NCI-H69 (cell line): Measurements from ENCODE around the gene IGSF9.
A peak's percentile ranks its signal among the peaks of the same experiment; 100 is the strongest.

Source experiments
- DNase-seq: peaks from one replicate; lab custom pipeline; 2025; lab: John Stamatoyannopoulos, UW

Gene IGSF9

GRCh38 chr1:159974350-159974965, 29.0 kb upstream of the IGSF9 start:
- no peak for DNase-seq

- no peak for DNase-seq
Measured at GRCh38 chr1:159973350-159973940, 28.0 kb upstream of the IGSF9 start.

GRCh38 chr1:159972443-159973205, 27.2 kb upstream of the IGSF9 start:
- DNase-seq: no peak

- no peak for DNase-seq
Measured at GRCh38 chr1:159970932-159971342, 25.5 kb upstream of the IGSF9 start.

GRCh38 chr1:159968901-159969300, 23.5 kb upstream of the IGSF9 start:
- no peak for DNase-seq

GRCh38 chr1:159965263-159965662, 19.9 kb upstream of the IGSF9 start:
- DNase-seq: peak; percentile 27

GRCh38 chr1:159964144-159964543, 18.7 kb upstream of the IGSF9 start:
- peak; percentile 56 for DNase-seq

GRCh38 chr1:159962176-159962575, 16.8 kb upstream of the IGSF9 start:
- DNase-seq: no peak

GRCh38 chr1:159961636-159962035, 16.2 kb upstream of the IGSF9 start:
- DNase-seq: no peak

- no peak for DNase-seq
Measured at GRCh38 chr1:159960721-159961381, 15.4 kb upstream of the IGSF9 start.

GRCh38 chr1:159959451-159959850, 14.0 kb upstream of the IGSF9 start:
- DNase-seq: no peak

- peak; percentile 30 for DNase-seq
Measured at GRCh38 chr1:159958719-159959380, 13.4 kb upstream of the IGSF9 start.

- DNase-seq: peak; percentile 97
Measured at GRCh38 chr1:159957824-159958268, 12.4 kb upstream of the IGSF9 start.

- DNase-seq: no peak
Measured at GRCh38 chr1:159955456-159955855, 10.0 kb upstream of the IGSF9 start.

GRCh38 chr1:159953536-159954515, 8.4 kb upstream of the IGSF9 start, which contains the start of gene SLAMF9:
SLAMF9 (minus strand) TSS chr1:159954237; CDS start chr1:159954137, 100 bp downstream.
- DNase-seq: no peak

- no peak for DNase-seq
Measured at GRCh38 chr1:159952932-159953331, 7.5 kb upstream of the IGSF9 start.

- DNase-seq: no peak
Measured at GRCh38 chr1:159951551-159951950, 6.1 kb upstream of the IGSF9 start.

- no peak for DNase-seq
Measured at GRCh38 chr1:159951016-159951415, 5.6 kb upstream of the IGSF9 start.

- DNase-seq: no peak
Measured at GRCh38 chr1:159949981-159950381, 4.6 kb upstream of the IGSF9 start.

- no peak for DNase-seq
Measured at GRCh38 chr1:159949123-159949522, 3.7 kb upstream of the IGSF9 start.

- no peak for DNase-seq
Measured at GRCh38 chr1:159947942-159948341, 2.5 kb upstream of the IGSF9 start.
